ENCODE measurements around the gene FOLR2. TPM values are rescaled to one million over a fixed set of nuclear protein-coding genes. Genes with fewer than 3 reads are reported as not detected.
"Not testable (repeated sequence)": the region's sequence is repeated elsewhere in the genome, so short reads cannot be mapped to it uniquely, and the experiment has no call there.

The FOLR2 gene
- polyA plus RNA-seq (ENCODE audit: insufficient read length): 31.4 TPM

DNA sequence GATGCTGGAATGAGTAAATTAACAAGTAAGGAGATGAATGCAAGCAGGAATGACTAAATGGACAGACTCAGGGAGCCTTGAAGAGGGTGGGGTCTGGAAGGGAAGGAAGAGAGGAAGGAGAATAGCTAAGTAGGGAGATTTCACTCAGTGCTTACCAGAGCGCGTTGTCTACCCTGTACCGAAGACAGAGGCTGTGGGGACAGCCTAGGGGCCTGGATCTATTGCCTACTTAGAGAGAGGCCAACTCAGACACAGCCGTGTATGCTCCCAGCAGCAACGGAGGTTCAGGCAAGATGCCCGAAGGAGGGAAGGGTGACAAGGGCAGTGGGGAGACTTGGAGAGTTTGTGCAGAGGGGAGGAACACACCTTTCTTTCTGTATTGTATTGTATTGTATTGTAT, at the start of gene FOLR2:
FOLR2 (plus strand) TSS at position 157 of the 400 bp plus-strand sequence. CDS start 1,791 bp downstream, outside the sequence.
- DNase-seq: no peak

DNA sequence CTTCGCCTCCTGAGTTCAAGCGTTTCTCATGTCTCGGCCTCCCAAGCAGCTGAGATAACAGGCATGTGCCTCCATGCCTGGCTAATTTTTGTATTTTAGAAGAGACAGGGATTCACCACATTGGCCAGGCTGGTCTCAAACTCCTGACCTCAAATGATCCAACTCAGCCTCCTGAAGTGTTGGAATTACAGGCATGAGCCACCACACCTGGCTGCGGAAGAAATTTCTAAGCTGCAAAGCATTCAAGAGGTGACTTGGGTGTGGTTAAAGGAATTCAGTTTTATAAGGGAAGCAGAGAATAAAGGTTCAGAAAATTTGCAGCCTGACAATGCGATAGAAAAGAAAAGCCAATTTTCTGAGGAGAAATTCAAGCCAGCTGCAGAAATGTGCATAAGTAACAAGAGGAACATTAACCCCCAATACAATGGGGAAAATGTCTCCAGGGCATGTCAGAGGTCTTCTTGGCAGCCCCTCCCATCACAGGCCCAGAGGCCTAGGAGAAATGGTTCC, 47.5 kb upstream of the FOLR2 start:
- not testable (repeated sequence) for DNase-seq

DNA sequence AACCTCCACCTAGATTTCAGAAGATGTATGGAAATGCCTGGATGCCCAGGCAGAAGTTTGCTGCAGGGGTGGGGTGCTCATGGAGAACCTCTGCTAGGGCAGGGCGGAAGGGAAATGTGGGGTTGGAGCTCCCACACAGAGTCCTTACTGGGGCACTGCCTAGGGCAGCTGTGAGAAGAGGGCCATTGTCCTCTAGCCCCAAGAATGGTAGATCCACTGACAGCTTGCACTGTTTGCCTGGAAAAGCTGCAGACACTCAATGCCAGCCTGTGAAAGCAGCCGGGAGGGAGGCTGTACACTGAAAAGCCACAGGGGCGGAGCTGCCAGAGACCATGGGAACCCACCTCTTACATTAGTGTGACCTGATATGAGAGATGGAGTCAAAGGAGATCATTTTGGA, 46.8 kb upstream of the FOLR2 start:
- DNase-seq: not testable (repeated sequence)

DNA sequence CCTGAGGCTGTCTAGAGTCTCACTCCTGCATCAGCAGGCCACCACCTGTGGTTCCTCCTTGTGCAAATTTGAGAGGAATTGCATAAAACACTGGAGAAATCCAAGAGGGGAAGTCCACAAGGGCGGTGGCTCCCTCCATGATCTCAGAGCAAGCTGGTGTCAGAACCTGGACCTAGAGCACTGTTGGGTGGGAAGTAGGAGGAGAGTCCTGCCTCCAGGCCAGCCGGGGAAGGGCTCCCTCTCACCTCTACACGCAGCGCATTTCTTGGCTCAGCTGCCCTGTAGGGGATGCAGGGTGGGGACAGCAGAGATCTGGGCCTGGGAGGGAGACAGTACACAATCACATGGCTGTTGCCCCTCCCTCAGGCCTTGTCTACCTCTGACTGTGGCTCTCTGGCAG, 44.6 kb upstream of the FOLR2 start:
- DNase-seq: not testable (repeated sequence)

DNA sequence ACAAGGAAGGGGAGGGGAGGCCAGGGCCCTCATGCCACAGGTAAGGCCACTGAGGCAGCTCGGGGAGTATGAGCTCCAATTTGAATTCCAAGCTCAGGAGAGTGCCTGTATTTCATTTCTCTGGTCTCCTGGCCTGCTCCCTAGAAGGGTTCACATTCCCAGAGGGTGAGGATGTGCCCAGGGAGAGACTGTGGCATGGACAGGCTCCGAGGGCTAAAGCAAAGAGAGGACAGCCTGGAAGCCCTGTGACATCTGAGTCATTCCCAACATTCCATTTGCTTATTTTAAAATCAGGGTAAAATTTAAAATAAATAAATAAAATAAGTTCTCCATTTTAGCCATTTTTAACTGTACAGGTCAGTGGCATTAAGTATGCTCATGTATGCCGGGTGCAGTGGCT, 43.3 kb upstream of the FOLR2 start:
- no peak for DNase-seq

DNA sequence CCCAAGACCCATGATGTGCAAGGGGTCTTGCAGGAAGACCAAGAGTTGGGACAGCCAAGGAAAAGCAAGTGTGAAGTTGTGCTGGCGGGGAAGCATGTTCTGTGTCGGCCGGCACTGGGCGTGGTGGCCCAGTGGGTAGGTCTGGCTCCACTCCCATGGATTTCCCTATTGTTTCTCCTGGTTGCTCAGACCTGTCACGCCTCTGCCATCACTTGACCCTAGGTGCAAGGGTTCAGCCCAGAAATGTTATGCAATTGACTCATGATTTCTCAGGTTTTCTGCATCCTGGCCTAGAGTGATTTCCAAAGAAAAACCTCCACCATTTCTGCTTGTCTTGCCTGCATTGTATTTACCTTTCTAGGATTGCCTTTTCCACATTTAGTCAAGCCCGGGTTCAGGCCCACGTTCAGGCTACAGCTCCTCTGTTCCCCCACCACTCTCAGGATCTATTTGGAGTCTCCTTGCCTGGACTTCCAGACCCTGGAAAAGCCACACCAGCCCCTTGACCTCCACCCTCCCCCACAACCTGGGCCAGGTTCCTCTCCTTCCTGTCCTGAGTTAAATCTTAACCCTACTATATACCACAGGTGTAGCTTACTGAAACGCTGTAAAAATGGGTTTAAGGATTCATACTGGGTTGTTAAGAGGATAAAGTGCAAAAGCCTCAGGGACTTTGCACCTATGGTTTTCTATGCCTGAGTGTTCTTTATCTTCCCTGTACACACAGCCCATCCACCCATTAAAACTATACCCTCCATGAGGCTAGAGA, 42.1 kb upstream of the FOLR2 start:
- DNase-seq: no peak

DNA sequence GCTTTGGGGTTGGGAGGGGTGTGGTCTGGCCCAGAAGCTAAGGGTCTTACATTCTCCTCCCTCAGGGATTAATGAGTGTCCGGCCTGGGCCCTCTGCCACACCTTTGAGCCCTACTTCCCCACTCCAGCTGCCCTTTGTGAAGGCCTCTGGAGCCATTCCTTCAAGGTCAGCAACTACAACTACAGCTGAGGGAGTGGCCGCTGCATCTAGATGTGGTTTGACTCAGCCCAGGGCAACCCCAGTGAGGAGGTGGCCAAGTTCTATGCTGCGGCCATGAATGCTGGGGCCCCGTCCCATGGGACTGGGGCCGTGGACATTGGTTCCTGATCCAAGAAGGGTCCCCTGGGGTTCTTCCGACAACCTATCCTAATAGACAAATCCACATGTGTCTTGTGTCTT, 38.9 kb upstream of the FOLR2 start:
- DNase-seq: no peak

DNA sequence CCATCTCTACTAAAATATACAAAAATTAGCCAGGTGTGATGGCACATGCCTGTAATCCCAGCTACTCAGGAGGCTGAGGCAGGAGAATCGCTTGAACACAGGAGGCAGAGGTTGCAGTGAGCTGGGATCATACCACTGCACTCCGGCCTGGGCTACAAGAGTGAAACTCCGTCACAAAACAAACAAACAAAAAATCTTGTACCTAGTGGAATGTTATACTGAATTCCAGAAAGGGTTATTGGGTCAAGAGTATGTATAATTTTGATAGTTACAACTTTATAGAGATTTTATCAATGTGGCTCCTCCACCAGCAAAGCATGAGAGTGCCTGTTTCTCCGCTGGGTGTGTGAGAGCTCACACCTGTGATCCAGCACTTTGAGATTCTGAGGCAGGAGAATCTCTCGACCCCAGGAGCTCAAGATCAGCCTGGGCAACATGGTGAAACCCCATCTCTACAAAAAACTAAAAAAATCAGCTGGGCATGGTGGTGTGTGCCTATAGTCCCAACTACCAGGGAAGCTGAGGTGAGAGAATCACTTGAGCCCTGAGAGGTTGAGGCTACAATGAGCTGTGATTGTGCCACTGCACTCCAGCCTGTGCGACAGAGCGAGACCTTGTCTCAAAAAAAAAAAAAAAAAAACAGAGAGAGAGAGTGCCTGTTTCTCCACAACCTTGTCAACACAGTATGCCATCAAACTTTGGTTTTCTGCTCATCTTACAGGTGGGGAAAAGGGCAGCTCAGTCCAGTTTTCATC, 37.4 kb upstream of the FOLR2 start:
- no peak for DNase-seq

DNA sequence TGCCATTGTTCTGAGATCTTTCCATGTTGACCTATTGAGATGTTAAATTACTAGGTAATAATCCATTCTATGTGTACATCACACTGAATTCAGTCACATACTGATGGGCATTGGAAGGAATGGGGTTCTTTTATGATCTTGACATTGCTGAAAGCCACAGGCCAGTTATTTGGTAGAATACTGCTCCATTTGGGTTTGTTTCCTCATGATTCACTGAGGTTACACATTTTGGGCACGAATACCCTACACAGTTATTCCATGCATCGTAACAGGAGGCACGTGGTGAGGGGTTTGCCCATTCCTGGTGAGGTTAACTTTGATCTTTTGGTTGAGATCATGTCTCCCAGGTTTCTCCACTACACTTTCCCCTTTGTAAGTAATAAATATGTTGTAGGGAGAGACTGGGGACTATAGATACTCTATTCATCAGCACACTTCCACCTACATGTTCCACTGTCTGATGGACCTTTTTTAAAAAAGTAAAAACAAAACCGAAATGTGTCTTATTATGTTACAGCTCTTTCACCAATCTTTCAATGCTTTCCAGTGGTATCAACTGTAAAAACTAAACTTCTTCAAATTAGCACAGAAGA, 36.7 kb upstream of the FOLR2 start:
- no peak for DNase-seq

DNA sequence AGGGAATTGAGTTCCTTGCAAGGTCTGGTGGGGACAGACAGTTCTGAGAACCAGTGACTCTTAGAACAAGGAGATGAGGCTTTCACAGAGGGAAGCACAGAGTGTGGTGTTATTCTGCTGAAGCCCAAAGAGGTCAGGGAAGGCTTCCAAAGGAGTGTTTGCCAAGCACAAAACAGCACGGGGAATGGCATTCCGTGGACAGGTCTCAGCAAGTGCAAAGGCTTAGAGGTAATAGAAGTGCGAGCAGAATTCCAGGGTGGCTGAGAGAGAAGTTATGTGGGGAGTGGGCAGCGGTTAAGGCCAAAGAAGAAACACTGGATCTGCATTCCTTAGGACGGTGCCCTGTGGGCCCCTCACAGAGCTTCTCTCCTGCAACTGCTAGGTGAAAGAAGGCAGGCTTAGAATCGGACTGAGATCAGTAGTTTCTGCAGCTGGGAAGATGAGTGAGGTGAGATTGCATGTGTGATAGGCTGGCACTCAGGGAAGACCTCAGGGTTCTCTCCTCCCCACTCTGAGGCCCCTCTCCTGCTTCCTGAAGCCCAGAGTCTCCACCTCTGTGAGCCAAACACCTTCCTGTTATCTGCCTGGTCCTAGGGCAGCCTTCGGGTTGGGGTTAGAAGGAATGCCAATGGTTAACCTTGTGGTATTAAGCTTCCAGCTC, 35.6 kb upstream of the FOLR2 start:
- not testable (repeated sequence) for DNase-seq

DNA sequence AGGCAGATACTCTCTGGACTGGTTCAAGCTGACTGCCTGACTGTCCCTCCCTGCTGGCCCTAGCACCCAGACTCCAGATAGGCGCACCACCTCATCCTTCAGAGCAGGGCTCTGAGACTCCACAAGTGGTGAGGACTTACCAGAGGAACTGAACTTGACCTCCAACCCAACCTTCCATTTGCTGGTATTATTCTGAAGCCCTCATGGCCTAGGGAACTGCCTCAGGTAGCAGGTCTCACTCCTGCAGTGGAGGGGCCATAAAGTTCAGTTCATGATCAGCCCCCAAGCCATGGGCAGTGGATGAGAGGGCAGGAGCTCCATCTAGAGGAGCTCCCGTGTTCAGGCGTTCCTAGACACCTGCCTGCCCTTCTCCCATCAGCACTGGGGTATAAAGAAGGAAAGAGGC, 35.0 kb upstream of the FOLR2 start:
- not testable (repeated sequence) for DNase-seq

DNA sequence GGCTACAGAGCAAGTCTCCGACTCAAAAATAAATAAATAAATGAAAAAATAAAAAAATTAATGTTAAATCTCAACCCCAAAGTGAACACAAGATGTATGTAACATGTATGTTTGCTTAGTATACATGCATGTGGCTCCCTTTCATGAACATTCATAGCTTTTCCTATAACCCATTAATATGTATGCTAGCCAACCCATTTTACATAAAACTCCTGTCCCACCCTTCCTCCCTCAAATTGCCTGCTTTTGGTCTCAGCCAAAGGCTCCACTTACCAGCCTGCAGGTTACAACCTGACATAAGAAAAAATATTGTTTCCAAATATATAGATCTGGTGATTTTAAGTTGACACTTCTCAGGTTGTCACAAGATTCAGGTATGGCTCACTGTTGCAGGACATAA, 28.3 kb upstream of the FOLR2 start:
- no peak for DNase-seq

DNA sequence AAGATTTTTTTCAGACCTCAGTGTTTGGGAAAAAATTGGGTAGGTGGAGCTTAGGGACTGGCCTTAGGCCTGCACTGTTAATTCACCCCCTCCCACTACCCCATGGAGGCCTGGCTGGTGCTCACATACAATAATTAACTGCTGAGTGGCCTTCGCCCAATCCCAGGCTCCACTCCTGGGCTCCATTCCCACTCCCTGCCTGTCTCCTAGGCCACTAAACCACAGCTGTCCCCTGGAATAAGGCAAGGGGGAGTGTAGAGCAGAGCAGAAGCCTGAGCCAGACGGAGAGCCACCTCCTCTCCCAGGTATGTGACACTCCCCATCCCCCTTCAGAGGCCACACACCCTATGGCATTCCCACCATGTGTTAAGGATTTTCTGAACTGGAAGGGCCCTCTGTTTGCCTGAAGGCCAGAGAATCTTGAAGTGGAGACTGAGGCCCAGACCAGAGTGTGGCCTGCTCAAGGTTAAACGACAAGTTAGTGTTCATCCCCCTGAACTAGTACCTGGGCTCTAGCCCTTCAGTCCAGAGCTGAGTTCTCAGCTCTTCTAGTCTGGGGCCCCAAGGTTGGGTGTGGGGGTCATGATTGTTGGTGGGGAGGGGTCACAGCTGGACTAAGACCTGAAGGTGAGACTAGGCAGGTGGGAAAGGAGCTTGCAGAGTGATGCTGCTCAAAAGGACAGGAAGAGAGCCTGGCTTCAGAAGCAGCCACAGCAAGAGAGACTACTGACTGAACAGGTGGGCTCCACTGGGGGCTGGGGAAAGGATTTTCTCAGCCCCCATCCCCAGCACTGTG, 26.9 kb upstream of the FOLR2 start:
- DNase-seq: no peak

DNA sequence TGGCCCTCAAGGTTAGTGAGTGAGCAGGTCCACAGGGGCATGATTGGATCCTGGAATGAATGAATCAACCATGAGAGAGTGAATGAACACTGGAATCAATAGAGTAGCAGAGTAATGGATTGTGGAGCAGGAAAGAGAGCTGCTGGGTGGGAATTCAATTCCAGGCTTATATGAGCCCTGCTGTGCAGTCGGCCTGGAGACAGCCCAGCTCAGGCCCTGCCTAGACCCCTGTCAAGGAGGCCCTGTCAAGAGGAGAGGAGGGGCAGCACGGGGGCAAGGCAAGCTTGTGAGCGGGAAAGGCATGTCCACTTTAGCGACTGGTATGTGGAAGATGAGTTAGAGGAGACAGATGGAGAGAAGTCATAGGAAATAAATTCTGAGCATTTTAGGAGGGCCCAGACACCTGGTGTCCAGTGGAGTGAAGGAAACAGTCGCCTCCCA, 25.9 kb upstream of the FOLR2 start:
- no peak for DNase-seq

DNA sequence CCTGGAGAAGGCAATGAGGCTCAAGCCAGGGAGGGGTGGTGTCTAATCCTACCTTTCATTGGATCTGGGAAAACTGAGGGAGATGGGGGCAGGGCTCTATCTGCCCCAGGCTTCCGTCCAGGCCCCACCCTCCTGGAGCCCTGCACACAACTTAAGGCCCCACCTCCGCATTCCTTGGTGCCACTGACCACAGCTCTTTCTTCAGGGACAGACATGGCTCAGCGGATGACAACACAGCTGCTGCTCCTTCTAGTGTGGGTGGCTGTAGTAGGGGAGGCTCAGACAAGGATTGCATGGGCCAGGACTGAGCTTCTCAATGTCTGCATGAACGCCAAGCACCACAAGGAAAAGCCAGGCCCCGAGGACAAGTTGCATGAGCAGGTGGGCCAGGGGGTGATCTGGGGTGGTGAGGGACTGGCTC, 24.6 kb upstream of the FOLR2 start, which contains the start of gene FOLR1:
FOLR1 (plus strand) TSS at position 180 of the 421 bp plus-strand sequence; CDS start at position 214, 34 bp downstream.
- no peak for DNase-seq

DNA sequence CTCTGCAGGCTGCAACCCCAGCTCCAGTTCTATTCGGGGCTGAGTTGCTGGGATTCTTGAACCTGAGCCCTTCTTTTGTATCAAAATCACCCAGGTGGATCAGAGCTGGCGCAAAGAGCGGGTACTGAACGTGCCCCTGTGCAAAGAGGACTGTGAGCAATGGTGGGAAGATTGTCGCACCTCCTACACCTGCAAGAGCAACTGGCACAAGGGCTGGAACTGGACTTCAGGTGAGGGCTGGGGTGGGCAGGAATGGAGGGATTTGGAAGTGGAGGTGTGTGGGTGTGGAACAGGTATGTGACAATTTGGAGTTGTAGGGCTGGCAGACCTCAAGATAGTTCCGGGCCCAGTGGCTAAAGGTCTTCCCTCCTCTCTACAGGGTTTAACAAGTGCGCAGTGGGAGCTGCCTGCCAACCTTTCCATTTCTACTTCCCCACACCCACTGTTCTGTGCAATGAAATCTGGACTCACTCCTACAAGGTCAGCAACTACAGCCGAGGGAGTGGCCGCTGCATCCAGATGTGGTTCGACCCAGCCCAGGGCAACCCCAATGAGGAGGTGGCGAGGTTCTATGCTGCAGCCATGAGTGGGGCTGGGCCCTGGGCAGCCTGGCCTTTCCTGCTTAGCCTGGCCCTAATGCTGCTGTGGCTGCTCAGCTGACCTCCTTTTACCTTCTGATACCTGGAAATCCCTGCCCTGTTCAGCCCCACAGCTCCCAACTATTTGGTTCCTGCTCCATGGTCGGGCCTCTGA, 20.9 kb upstream of the FOLR2 start:
- no peak for DNase-seq

DNA sequence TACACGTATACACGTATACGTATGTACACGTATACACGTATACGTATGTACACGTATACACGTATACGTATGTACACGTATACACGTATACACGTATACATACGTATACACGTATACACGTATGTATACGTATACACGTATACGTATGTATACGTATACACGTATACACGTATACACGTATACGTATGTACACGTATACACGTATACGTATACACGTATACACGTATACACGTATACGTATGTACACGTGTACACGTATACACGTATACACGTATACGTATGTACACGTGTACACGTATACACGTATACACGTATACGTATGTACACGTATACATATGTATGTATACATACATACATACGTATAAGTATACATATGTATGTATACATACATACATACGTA, 15.1 kb upstream of the FOLR2 start:
- not testable (repeated sequence) for DNase-seq

DNA sequence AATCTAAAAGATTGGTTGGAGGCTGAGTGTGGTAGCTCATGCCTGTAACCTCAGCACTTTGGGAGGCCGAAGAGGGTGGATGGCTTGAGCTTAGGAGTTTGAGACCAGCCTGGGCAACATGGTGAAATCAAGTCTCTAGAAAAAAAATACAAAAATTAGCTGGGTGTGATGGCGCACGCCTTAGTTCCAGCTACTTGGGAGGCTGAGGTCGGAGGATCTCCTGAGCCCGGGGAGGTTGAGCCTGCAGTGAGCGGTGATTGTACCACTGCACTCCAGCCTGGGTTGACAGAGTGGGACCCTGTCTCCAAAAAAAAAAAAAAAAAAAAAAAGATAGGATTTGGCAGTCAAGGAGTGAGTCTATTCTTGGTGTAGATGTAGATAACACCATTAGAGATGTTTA, 14.0 kb upstream of the FOLR2 start:
- DNase-seq: no peak

DNA sequence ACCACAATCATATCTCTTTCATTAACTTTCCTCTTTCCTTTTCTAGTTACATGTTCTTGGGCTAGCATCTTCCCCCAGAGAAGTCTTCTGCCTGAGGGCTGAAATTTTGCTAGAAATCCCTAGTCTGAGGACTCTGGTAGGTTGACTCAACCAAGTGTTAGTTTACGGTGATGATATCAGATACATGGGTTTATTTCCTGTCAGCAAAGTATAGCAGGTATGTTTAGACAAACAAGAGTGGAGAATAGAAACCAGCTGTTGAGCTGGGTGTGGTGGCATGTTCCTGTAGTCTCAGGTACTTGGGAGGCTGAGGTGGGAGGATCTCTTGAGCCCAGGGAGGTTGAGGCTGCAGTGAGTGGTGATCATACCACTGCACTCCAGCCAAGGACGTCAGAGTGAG, 13.4 kb upstream of the FOLR2 start:
- no peak for DNase-seq

DNA sequence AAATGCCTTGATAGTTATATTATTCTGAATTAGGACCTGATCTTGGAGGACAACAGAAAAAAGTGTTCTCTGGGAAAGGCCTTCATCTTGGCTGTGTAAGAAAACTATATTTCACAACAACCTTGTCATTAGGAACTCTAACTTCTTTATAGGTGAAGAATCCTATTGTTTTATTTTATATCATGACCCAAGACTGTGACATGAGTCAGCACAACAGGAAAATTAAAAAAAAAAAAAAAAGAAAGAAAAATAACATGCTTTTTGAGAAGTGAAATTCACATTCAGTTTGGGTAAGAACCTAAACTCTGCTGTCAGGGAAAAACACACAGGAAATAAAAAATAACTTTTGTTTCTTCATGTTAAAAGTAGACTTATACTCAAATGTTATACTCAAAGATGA, 11.7 kb upstream of the FOLR2 start:
- no peak for DNase-seq

DNA sequence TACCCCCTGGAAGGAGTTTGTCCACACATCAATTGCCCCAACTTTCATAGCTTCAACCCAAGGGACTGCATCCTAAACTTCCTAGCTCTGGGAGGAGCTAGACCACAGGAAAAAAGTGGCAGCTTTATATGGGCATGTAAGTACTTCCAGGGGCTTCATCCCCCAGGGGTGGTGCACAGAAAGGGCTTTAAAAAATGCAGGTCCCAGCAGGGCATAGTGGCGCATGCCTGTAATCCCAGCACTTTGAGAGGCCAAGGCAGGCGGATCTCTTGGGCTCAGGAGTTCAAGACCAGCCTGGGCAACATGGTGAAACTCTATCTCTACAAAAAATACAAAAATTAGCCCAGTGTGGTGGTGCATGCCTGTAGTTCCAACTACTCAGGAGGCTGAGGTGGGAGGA, 9.8 kb upstream of the FOLR2 start:
- not testable (repeated sequence) for DNase-seq

Measured in hindlimb muscle (tissue), 1 donor.